ENCODE results near the gene RASA4B.

DNA sequence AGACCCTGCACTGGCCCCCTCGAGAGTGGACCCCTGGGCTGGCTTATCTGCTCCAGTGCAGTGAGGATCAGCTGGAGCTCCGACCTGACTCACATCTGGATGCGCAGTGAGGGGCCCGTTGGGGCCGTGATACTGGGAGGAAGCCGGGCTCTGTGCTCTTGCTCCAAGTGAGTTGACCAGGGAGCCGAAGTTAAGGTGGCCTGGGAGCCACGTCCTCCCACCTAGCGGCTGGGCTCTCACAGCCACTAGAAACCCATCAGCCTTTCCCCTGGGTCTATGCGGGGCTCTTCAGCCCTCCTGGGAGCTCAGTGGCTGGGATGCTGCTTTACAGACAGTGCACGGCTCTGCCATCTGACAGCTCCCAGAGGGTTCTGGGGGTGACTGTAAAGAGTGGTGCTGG lies 62.0 kb downstream of the RASA4B start:
- TF ChIP-seq, protein P1, sequence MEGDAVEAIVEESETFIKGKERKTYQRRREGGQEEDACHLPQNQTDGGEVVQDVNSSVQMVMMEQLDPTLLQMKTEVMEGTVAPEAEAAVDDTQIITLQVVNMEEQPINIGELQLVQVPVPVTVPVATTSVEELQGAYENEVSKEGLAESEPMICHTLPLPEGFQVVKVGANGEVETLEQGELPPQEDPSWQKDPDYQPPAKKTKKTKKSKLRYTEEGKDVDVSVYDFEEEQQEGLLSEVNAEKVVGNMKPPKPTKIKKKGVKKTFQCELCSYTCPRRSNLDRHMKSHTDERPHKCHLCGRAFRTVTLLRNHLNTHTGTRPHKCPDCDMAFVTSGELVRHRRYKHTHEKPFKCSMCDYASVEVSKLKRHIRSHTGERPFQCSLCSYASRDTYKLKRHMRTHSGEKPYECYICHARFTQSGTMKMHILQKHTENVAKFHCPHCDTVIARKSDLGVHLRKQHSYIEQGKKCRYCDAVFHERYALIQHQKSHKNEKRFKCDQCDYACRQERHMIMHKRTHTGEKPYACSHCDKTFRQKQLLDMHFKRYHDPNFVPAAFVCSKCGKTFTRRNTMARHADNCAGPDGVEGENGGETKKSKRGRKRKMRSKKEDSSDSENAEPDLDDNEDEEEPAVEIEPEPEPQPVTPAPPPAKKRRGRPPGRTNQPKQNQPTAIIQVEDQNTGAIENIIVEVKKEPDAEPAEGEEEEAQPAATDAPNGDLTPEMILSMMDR (IDR thresholded peaks at IDR 0.05; ENCODE audit: low read depth, low read length): no peak
- TF ChIP-seq POLR2A (IDR thresholded peaks at IDR 0.05; ENCODE audit: extremely low read depth, insufficient read length) (no peak), MAX (IDR thresholded peaks at IDR 0.05; ENCODE audit: low read depth, low read length) (no peak)

All from NB4 (cell line).